Lower leg skin (tissue), 3 donors: Measurements from ENCODE around the gene IFT43.

ENCODE experiments used
- CTCF ChIP-seq, 3 donors: fragments of 450-650 bp; IDR thresholded peaks; one replicate each; pipeline ENCODE4 v1.5.1; 2016; ENCODE audit warnings: antibody characterized with exemption in 3 of 3, mild to moderate bottlenecking in 3 of 3, moderate library complexity in 2 of 3
- POLR2A ChIP-seq, 2 donors: fragments of 450-650 bp; IDR thresholded peaks; one replicate each; pipeline ENCODE4 v1.6.1; 2016 to 2017; ENCODE audit warnings: antibody characterized with exemption in 2 of 2, mild to moderate bottlenecking in 1 of 2, moderate library complexity in 1 of 2

- TF ChIP-seq POLR2A (IDR thresholded peaks at IDR 0.05) = no peak
- TF ChIP-seq CTCF (IDR thresholded peaks at IDR 0.05) = no peak
These were observed 129.5 kb downstream of the IFT43 start for GRCh38 chr14:76115010-76115422.
